GM19025 (cell line): ENCODE data around the gene SGSM2.

ENCODE experiments used
- ATAC-seq: cut with Tn5 transposase; IDR thresholded peaks from one replicate; pipeline ENCODE4 v1.9.1; 2021; ENCODE audit warnings: mild to moderate bottlenecking, low read depth, moderate library complexity; ENCODE audit not compliant: unreplicated experiment

SGSM2 gene

DNA sequence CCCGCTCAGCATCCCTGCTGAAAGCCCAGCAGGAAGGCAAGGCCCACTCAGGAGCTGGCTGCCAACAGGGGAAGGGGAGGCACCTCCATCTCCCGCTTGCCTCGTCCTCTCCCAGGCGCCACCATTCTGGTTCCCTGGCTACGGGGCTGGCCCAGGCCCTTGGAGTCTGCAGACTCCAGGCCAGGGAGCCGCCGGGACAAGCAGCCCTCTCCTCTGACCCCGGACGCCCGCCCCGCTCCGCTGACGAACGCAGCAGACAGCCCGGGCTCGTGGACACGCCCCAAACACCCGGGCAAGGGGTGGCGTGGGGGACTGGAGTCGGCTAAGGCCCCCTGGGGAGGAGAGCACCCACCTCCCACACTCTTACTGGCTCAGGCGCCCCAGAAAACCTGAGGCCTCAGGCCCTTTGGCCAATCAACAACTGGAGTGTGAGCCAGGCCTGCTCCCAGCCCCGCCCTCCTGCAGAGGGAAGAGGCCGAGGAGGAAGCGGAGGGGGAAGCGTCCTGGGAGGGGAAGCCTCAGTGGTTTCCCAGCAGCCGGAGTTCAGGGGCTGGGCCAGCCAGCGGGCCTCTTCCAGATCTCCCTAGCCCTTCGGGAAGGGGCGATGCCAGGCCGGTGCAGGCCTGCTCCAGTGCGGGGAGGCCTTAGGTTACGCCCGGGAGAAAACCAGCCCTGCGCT lies 59.4 kb downstream of the SGSM2 start:
- ATAC-seq = no peak

DNA sequence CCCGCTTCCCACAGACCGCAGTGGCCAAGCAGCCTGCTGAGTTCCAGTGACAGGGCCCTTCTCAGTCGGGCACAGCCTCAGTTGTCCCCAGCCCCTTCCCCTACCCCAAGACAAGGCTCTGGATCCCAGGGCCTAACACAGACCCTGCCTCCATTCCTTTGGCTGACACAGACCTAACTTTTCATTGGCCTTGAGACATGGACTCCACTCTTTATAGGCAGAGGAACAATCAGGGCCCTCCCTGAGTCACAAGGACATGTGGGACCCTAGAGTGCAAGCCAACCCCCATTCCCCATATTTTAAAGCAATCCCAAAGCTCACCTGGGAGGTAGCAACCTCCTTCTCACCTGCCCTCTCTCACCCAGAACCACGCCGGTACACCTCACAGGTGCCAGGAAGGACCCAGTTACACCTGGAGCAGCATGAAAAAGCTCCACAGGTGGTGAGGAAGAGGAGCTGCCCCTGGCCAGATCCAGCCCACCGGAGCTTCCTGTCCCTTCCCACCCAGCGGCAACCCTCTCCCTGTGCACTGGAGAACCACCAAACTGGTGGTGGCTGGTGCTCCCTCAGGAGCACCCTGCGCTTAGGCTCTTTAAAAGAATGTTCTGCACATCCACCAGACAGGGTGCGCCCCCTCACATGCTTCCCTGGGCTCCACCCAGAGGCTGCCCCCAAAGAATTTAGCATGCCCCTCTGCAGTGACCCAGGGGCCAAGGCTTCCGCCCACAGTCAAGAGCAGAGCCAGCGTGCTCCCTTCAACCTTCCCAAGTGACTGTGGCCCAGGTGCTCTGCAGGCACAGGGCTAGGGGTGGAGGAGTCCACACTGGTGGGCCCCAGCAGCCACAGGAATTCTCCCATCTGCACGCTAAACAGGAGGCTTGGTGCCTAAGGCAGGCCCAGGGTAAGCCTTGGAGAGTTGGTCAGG lies 60.2 kb downstream of the SGSM2 start:
- no peak for ATAC-seq

DNA sequence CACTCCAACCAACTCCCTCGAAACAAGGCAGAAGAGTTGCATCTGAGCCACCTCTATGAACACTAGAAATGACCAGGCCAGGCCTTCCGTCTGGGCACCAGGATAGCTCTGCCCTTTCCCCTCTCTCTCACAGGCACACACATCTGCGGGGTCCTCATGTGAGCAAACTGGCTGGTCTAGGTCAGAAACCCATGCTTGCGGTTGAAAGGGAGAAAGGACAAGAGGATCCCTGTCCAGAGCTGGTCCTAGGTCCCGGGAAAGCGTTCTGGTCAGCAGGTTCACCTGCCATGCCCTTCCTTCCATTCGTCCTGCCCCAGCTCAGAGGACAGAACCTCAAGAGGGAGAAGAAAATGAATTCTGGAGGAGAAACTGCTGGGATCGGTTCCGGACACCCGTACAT lies 60.9 kb downstream of the SGSM2 start:
- ATAC-seq = no peak

- ATAC-seq = no peak
Observed at GRCh38 chr17:2398655-2399571, 61.6 kb downstream of the SGSM2 start.

- peak; percentile 45 for ATAC-seq
Observed at GRCh38 chr17:2399572-2400473, 62.5 kb downstream of the SGSM2 start.

GRCh38 chr17:2400474-2400866 lies 63.2 kb downstream of the SGSM2 start:
- ATAC-seq = no peak

- peak; percentile 28 for ATAC-seq
Observed at GRCh38 chr17:2400877-2401425, 63.6 kb downstream of the SGSM2 start, which contains the start of gene MNT. MNT (minus strand) TSS chr17:2401060; CDS start chr17:2400712, 348 bp downstream.

DNA sequence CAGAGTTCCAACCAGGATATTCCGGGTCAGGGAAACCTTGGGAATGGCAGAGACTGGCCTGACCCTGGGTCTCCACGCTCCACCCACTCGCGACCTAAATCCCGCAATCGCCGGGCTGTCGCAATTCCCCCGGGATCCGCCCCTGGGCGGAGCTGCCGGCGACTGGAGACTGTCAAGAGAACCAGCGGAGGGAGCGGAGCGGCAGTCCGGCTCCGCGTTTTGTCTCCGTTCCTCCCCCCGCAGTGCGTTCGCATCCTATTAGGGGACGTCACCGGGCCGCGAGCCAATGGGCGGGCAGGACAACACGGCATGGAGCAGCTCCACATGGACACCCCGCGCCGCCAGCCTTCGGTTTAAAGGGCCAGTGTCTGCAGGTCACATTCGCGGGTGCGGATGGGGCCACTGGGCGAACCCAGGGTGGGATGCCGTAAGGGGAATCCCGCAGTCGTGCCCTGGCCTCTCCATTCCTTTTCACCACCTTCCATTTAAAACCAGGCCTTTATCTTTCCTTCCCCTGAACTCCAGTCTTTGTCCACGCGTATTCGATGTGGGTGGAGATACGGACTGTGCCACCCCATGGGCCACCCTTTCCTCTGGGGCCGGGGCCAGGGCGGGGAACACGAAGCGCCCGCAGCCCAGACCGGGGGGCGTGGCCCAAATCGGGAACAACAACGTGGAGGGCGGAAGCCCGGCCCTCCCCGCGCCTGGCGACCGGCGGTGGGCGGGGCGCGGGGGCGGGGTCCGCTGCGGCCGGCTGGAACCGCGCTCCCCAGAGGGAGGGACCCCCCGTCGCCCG lies 64.3 kb downstream of the SGSM2 start:
- peak; percentile 43 for ATAC-seq

DNA sequence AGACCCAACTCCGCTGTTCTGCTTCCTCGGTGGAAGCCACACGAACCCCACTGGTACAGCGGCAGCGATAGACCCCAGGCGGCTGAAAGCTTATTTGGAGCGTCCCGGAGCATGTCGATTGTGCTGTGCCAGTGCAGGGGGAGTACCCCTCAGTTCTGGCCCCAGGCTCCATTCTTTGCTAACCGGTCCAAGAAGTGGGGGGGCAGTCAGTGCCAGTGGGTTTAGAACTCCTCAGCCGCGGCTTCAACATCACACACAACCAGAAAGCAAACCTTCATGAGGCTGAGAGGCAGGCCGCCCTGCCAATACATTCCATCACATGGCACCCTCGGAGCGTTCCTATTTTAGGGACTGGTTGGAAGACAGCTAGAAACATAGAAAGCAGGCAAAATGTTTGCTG lies 65.2 kb downstream of the SGSM2 start:
- no peak for ATAC-seq

DNA sequence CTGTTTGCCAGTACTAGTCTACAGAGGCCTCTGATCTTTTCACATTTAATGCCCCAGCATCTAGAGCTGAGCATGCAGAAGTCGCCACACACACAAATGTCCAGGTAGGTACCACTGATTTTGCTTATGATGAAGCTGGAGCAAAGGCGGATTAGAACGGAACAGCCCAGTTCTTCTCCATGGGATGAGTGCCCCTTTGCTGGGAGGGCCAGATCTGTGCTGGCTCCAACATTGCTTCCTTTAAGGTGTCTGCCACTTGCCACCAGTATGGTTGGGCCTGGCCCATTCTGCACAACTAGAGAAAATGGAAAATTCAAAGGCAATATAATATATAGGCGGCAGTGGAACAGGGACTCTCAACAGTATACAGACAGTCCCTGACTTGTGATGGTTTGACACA lies 65.7 kb downstream of the SGSM2 start:
- no peak for ATAC-seq

DNA sequence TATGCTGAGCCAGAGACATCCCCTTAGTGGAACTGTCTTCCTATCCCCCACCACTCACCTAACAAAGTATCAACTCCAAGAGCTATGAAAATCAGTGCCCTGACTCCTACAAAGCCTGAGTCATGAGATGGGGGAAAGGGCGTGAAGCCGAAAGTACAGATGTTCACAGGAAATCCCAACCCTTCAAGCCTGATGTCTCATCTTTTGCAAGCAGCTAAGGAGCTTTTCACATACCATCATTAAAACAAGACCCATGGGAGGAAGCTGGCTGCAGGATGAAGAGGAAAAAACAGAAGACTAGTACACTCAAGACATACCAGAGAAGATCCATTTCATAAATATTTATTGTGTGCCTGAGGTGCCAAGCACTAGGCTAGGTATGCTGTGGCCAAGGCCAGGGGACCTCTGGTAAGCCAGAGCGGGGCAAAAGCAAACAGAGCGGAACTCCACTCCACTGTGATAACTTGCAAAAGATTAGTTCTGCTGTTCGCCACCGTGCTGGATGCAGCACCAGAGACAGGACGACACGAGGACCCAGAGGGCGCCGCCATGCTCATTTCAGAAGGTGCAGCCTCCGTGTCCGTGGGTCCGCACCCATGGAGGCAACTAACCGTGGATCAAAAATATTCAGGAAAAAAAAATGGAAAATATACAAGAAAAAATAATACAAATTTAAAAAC lies 68.1 kb downstream of the SGSM2 start:
- no peak for ATAC-seq

DNA sequence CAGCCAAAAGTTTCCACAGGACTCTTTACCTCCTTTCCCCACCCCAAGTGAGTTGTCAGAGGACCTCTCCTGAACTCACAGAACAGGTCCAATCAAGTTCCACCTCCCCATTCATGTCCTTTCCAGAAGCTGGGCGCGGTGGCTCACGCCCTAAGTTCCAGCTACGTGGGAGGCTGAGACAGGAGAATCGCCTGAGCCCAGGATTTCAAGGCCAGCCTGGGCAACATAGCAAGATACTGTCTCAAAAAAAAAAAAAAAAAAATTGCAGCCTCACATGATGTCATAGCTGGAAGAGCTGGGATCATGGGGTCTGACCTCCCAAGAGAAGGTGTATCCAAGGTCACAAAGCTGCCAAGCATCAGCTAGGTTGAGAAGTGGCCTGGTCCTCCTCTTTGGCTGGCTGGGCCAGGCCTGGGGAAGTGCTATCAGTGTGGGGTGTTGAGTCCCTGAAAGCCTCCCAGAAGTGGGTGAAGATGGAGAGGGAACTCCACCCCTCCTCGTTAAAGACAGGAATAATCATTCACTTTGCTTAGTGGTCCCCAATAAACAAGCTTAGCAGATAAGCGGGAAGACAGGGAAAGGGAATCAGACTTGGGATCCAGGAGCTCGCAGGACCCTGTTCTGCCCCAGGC lies 69.1 kb downstream of the SGSM2 start:
- no peak for ATAC-seq

GRCh38 chr17:2406903-2407790 lies 69.8 kb downstream of the SGSM2 start:
- no peak for ATAC-seq

- no peak for ATAC-seq
Observed at GRCh38 chr17:2410951-2411350, 73.7 kb downstream of the SGSM2 start.

GRCh38 chr17:2412561-2413021 lies 75.3 kb downstream of the SGSM2 start:
- ATAC-seq = no peak

GRCh38 chr17:2414446-2415064 lies 77.3 kb downstream of the SGSM2 start:
- ATAC-seq = no peak
